Body of pancreas (tissue), 4 donors: Measurements from ENCODE around the gene SP1. TPM values are rescaled to one million over a fixed set of nuclear protein-coding genes. Genes with fewer than 3 reads are reported as not detected.
"Not testable (repeated sequence)": the region's sequence is repeated elsewhere in the genome, so short reads cannot be mapped to it uniquely, and the experiment has no call there.

Source experiments
- ATAC-seq: fragments of 150-250 bp; one replicate; pipeline ENCODE4 v1.9.1; 2016
- DNase-seq, 4 donors: peaks; one replicate each; pipeline ENCODE4 v3.0.0-alpha.2; 2019
- H3K27ac ChIP-seq, 4 donors: fragments of 200-600 bp; sonication (generic); 1 replicate in 3 of 4; 2 replicates in 1 of 4; pipeline versions ENCODE4 v1.5.1 to v1.6.1; 2016 to 2019; ENCODE audit warnings: mild to moderate bottlenecking in 1 of 4, mixed read lengths in 1 of 4, moderate library complexity in 1 of 4
- H3K27me3 ChIP-seq, 2 donors: fragments of 200-600 bp; sonication (generic); one replicate each; pipeline ENCODE4 v1.6.0; 2016; ENCODE audit warnings: mild to moderate bottlenecking in 1 of 2
- H3K36me3 ChIP-seq, 2 donors: fragments of 200-600 bp; sonication (generic); replicated peaks in 1 of 2; 2 replicates each; pipeline ENCODE4 v1.5.1; 2016; ENCODE audit warnings: low read depth in 2 of 2; ENCODE audit not compliant: insufficient read depth in 1 of 2
- H3K4me1 ChIP-seq: fragments of 200-600 bp; sonication (generic); one replicate; pipeline ENCODE4 v1.6.0; 2016
- H3K4me3 ChIP-seq, 2 donors: fragments of 200-600 bp; sonication (generic); 1 replicate in 1 of 2; 2 replicates in 1 of 2; pipeline ENCODE4 v1.5.1; 2016 to 2019
- H3K9me3 ChIP-seq, 3 donors: fragments of 200-600 bp; sonication (generic); 1 replicate in 2 of 3; 2 replicates in 1 of 3; pipeline ENCODE4 v1.5.1; 2016
- CTCF ChIP-seq, 7 experiments: fragments of 450-650 bp in 4 of 7; fragments of 200-600 bp in 3 of 7; sonication (generic) in 3 of 7; IDR thresholded peaks; one replicate each; pipeline ENCODE4 v1.5.1; 2016 to 2019; ENCODE audit warnings: antibody characterized with exemption in 7 of 7
- POLR2A ChIP-seq, 3 donors: fragments of 450-650 bp; IDR thresholded peaks; one replicate each; pipeline ENCODE4 v1.6.1; 2016; ENCODE audit warnings: antibody characterized with exemption in 3 of 3, mild to moderate bottlenecking in 2 of 3
- WGBS, 2 donors: methylation state at CpG; one replicate each; pipeline ENCODE4 v1.1.5; 2017; 5-methylcytosine and 5-hydroxymethylcytosine counted together
- intact Hi-C: fragments of 100-400 bp; cut with DNase I; formaldehyde crosslinking; loops from one replicate; pipeline ENCODE4 v1.15.1; 2023
- total RNA-seq, 2 donors: library from RNA; depleted of rRNA; stranded (reverse); fragments of >200 nt; gene quantifications; one replicate each; pipeline ENCODE4 v1.1.0, GENCODE V29; 2016

The SP1 gene
- total RNA-seq, 2 donors from 2014 or later = 16.8 to 24.6 TPM

- 48 to 54% methylated on average over 3 of the region's 3 CpGs for WGBS, 2 donors
- Histone ChIP-seq H3K4me1 (peaks cover 5% of the 10 kb centered on the region), H3K9me3 (no peaks in the 10 kb centered on the region), H3K27ac (no peak overlapping the region), H3K4me3 (no peak overlapping the region), H3K27me3 (no peaks in the 10 kb centered on the region), H3K36me3 (no peaks in the 10 kb centered on the region)
- ATAC-seq = no peak
- DNase-seq = no peak
- TF ChIP-seq CTCF (IDR thresholded peaks at IDR 0.05) (no peak), POLR2A (IDR thresholded peaks at IDR 0.05) (no peak)
- intact Hi-C loops = loop anchor here (5.0 kb wide), 1 partner anchor 61 kb away; no protein-coding TSS in a partner anchor
Observed at GRCh38 chr12:53418221-53418620, 38.2 kb downstream of the SP1 start.

GRCh38 chr12:53419756-53420155 is 39.8 kb downstream of the SP1 start:
- ATAC-seq = no peak
- Histone ChIP-seq H3K4me1 (peaks cover 13% of the 10 kb centered on the region), H3K9me3 (no peaks in the 10 kb centered on the region), H3K27me3 (no peaks in the 10 kb centered on the region), H3K36me3 (no peaks in the 10 kb centered on the region), H3K4me3 (no peak overlapping the region), H3K27ac (no peak overlapping the region)
- TF ChIP-seq POLR2A (IDR thresholded peaks at IDR 0.05) = no peak
- no peak for TF ChIP-seq CTCF (IDR thresholded peaks at IDR 0.05)
- DNase-seq = no peak
- intact Hi-C loops = loop anchor here (5.0 kb wide), 1 partner anchor 62 kb away; no protein-coding TSS in a partner anchor
- 61 to 66% methylated on average over 2 of the region's 2 CpGs for WGBS, 2 donors

- ATAC-seq, H3K36me3 ChIP-seq, H3K27me3 ChIP-seq, intact Hi-C loops, DNase-seq, H3K9me3 ChIP-seq, H3K27ac ChIP-seq, H3K4me3 ChIP-seq: not testable (repeated sequence)
- H3K4me1 ChIP-seq = peaks cover 28% of the 10 kb centered on the region
- WGBS, 2 donors = 72 to 89% methylated on average over 12 of the region's 12 CpGs
Observed at GRCh38 chr12:53422247-53422646, 42.3 kb downstream of the SP1 start.

- ATAC-seq (no peak), DNase-seq (no peak)
- Histone ChIP-seq H3K9me3 (no peaks in the 10 kb centered on the region), H3K4me1 (peaks cover 40% of the 10 kb centered on the region), H3K36me3 (no peaks in the 10 kb centered on the region), H3K4me3 (no peak within 1 kb of the TSS), H3K27ac (peak within 1 kb of the TSS in 3 of 4 donors; percentile 22 to 70 (median 38)), H3K27me3 (no peaks in the 10 kb centered on the region)
- intact Hi-C loops = no loop called here
- TF ChIP-seq CTCF (IDR thresholded peaks at IDR 0.05) (no peak), POLR2A (IDR thresholded peaks at IDR 0.05) (no peak)
- 89 to 100% methylated on average over 1 of the region's 1 CpG for WGBS, 2 donors
Observed at GRCh38 chr12:53423597-53423996, 43.6 kb downstream of the SP1 start, which contains the start of gene AMHR2. TSS of gene AMHR2 (plus strand) at chr12:53423855. CDS start at chr12:53423935, 80 bp downstream.

- peaks cover 40% of the 10 kb centered on the region for H3K4me1 ChIP-seq
- intact Hi-C loops = no loop called here
- no peaks in the 10 kb centered on the region for H3K27me3 ChIP-seq
- no peak for TF ChIP-seq CTCF (IDR thresholded peaks at IDR 0.05)
- no peak for TF ChIP-seq POLR2A (IDR thresholded peaks at IDR 0.05)
- no peaks in the 10 kb centered on the region for H3K36me3 ChIP-seq
- no peak overlapping the region for H3K4me3 ChIP-seq
- peak; percentile 59 to 79 (median 76) for DNase-seq
- 34 to 43% methylated on average over 6 to 9 of the region's 9 CpGs for WGBS, 2 donors
- H3K27ac ChIP-seq = peak overlapping the region; percentile 22 to 70 (median 41)
- peak; percentile 63 for ATAC-seq
- H3K9me3 ChIP-seq = no peaks in the 10 kb centered on the region
Observed at GRCh38 chr12:53424626-53425514, 44.9 kb downstream of the SP1 start.
